DMS 273 treated with DMSO at 0.1 percent for 48 hours (cell line): ENCODE measurements around the gene DYNC1H1.

Source experiments
- DNase-seq: peaks from one replicate; lab custom pipeline; 2025; lab: John Stamatoyannopoulos, UW

DYNC1H1 gene

GRCh38 chr14:101997429-101998336 is 33.3 kb downstream of the DYNC1H1 start:
- DNase-seq, result no peak

GRCh38 chr14:102000902-102001301 is 36.5 kb downstream of the DYNC1H1 start:
- no peak for DNase-seq

GRCh38 chr14:102005336-102005735 is 41.0 kb downstream of the DYNC1H1 start:
- DNase-seq, result no peak

- DNase-seq, result no peak
Measured at GRCh38 chr14:102007916-102008418, 43.6 kb downstream of the DYNC1H1 start.

GRCh38 chr14:102008891-102009290 is 44.5 kb downstream of the DYNC1H1 start:
- peak; percentile 25 for DNase-seq

DNA sequence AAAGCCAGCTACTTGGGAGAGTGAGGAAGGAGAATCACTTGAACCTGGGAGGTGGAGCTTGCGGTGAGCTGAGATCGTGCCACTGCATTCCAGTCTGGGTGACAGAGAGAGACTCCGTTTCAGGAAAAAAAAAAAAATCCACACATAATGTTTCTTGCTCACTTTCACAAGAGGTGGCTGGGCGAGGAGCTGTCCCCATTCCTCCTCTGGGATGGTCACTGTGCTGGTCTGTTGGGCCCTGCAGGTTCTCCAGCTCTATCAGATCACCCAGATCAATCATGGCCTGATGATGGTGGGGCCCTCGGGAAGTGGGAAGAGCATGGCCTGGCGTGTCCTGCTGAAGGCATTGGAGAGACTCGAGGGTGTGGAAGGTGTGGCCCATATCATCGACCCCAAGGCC is 47.3 kb downstream of the DYNC1H1 start:
- DNase-seq, result no peak

DNA sequence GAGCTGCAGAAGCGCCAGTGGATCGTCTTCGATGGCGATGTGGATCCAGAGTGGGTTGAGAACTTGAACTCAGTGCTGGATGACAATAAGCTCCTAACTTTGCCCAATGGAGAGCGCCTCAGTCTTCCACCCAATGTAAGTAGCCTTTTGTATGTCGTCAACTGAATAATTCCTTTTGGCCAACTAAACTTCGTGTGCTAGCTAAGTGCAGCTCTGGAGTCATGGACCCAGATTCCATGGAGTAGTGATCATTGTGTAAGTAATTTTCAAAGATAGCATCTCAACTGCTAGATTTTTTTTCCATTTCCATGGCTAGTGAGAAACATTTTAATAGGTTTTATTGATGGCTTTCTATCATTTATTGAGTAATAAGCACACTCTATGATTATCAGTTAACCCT is 48.0 kb downstream of the DYNC1H1 start:
- no peak for DNase-seq

- no peak for DNase-seq
Measured at GRCh38 chr14:102013669-102014200, 49.4 kb downstream of the DYNC1H1 start.

DNA sequence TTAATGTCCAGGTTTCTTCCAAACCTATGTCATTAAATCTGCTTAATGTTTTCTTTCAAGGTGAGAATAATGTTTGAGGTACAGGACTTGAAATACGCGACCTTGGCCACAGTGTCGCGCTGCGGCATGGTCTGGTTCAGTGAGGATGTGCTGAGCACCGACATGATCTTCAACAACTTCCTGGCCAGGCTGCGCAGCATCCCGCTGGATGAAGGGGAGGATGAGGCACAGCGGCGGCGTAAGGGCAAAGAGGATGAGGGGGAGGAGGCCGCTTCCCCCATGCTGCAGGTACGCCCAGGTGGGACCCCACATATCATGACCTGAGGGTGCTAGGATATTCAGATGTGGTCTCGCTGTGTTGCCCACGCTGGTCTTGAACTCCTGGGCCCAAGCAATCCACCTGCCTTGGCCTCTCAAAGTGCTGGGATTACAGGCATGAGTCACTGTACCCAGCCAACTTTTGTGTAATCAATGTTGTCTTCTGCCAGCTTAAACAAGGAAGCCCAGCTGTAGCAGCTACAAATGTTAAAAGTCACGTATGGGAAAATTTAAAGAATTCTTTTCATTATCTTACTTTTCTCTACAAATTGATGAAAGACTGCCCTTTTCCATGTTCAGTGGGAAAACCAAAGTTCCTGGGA is 50.8 kb downstream of the DYNC1H1 start:
- DNase-seq, result no peak

DNA sequence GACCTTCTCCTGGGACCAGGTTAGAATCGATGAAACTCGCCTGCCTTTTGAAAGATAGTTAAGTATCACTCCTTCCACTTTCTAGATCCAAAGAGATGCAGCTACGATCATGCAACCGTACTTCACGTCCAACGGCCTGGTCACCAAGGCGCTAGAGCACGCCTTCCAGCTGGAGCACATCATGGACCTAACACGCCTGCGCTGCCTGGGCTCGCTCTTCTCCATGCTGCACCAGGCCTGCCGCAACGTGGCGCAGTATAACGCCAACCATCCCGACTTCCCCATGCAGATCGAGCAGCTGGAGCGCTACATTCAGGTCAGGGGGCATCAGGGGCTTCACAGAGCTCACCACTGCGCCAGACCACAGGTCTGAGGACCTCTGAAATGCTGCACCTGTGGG is 51.4 kb downstream of the DYNC1H1 start:
- DNase-seq, result no peak

DNA sequence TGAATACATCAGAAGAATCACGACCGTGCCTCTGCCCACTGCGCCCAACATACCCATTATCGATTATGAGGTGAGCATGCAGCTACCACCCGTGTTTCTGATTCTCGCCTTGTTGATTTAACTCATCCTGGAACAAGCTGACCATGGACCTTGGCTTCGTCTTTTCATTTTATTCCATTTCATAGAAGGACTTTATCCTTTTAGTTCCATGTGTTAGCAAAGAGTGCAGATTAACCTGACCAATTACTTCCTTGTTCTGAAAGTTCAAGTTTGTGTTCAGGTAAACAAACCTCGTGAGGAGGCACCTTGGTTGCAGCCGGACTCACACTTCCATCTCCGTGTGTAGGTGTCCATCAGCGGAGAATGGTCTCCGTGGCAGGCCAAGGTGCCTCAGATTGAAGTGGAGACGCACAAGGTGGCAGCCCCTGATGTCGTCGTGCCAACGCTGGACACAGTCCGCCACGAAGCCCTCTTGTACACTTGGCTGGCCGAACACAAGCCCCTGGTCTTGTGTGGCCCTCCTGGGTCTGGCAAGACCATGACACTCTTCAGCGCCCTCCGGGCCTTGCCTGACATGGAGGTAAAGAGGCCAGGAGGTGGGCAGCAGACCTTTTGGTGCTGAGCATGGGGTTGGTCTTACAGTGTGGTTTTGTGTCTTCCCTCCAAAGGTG is 52.2 kb downstream of the DYNC1H1 start:
- no peak for DNase-seq

- DNase-seq, result no peak
Measured at GRCh38 chr14:102018251-102018650, 53.9 kb downstream of the DYNC1H1 start.

GRCh38 chr14:102019006-102019540 is 54.7 kb downstream of the DYNC1H1 start:
- DNase-seq, result no peak

GRCh38 chr14:102020058-102020971 is 55.9 kb downstream of the DYNC1H1 start:
- DNase-seq, result no peak

GRCh38 chr14:102026934-102027333 is 62.6 kb downstream of the DYNC1H1 start:
- DNase-seq, result no peak

- no peak for DNase-seq
Measured at GRCh38 chr14:102027951-102028350, 63.6 kb downstream of the DYNC1H1 start.

- DNase-seq, result no peak
Measured at GRCh38 chr14:102028733-102029132, 64.4 kb downstream of the DYNC1H1 start.

GRCh38 chr14:102029956-102030355 is 65.6 kb downstream of the DYNC1H1 start:
- peak; percentile 73 for DNase-seq

DNA sequence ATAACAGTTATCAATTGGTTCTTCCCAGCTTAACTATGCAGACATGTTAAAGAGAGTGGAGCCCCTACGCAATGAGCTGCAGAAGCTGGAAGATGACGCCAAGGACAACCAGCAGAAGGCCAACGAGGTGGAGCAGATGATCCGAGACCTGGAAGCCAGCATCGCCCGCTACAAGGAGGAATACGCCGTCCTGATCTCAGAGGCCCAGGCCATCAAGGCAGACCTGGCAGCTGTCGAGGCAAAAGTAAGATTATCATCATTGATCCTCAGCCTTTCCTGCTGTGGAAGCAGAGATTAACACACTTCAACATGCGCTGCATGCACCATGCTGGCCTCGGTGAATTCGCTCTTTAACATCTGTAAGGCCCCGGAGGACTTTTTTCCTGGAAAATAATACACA is 68.9 kb downstream of the DYNC1H1 start:
- no peak for DNase-seq

DNA sequence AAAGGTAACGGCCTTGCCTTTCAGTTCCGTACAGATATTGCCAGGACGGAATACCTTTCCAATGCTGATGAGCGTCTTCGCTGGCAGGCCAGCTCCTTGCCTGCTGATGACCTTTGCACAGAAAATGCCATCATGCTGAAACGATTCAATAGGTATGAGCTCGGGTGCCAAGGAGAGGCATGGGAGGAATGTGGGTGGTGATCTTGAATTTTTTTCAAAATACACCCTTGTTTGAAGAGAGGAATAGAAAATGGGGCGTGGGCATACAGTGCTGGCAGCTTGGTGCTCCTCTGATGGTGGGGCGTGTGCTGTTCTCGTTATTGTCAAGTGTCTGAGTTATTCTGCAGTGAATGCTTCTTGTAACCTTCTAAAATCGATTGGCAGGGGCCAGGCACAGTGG is 69.9 kb downstream of the DYNC1H1 start:
- DNase-seq, result no peak

DNA sequence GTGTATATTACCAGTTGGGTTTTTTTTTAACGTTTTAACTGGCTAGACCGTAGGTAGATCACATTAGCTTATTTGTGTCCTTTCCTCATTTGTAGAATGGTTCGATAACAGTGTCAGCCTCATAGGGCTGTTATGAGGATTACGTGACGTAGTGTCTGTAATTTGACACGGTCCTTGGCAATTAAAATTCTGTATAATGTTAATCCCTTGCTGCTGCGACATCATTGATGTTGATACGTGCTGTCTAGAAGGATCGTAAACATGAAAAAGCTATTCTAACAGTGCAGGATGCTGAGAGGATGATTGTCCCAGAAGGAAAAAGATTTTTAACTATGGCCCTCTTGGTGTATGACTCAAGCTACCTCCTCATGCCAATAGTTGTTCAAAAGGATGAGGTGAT is 71.5 kb downstream of the DYNC1H1 start:
- no peak for DNase-seq
